ENCODE measurements around the gene ARRDC4.

ARRDC4 gene

DNA sequence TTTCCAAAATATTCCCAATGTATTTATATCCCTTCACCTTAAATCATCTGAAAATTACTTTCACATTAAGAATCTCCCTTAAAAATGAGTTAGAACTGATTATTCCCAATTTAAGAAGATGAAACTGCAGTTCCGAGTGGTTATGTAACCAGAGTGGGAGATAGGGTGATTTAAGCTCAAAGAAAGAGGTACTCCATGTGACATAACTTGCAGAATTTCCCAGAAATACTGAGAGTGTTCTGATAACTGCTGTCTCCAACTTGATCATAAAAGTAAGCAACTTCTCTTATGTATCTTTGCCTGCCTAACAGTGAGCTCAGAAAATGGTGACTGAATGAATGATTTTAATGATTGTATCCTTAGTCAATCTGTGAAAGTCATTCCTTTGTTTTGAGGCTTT lies 32.3 kb downstream of the ARRDC4 start:
- H3K9ac ChIP-seq (ENCODE audit: low read length) = no peak overlapping the region
- TF ChIP-seq EZH2phosphoT487 (conservative IDR thresholded peaks at IDR 0.05; ENCODE audit: low read length) = no peak
- TF ChIP-seq, protein P1, sequence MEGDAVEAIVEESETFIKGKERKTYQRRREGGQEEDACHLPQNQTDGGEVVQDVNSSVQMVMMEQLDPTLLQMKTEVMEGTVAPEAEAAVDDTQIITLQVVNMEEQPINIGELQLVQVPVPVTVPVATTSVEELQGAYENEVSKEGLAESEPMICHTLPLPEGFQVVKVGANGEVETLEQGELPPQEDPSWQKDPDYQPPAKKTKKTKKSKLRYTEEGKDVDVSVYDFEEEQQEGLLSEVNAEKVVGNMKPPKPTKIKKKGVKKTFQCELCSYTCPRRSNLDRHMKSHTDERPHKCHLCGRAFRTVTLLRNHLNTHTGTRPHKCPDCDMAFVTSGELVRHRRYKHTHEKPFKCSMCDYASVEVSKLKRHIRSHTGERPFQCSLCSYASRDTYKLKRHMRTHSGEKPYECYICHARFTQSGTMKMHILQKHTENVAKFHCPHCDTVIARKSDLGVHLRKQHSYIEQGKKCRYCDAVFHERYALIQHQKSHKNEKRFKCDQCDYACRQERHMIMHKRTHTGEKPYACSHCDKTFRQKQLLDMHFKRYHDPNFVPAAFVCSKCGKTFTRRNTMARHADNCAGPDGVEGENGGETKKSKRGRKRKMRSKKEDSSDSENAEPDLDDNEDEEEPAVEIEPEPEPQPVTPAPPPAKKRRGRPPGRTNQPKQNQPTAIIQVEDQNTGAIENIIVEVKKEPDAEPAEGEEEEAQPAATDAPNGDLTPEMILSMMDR (IDR thresholded peaks at IDR 0.05; ENCODE audit: insufficient read depth, low read length, poor library complexity, severe bottlenecking) = no peak

GRCh38 chr15:97993310-97993738 lies 32.8 kb downstream of the ARRDC4 start:
- no peak for TF ChIP-seq EZH2phosphoT487 (conservative IDR thresholded peaks at IDR 0.05; ENCODE audit: low read length)
- TF ChIP-seq, protein P1 (IDR thresholded peaks at IDR 0.05; ENCODE audit: insufficient read depth, low read length, poor library complexity, severe bottlenecking) = no peak

More for the DNA sequence above, 32.3 kb downstream of the ARRDC4 start:
- no peaks in the 10 kb centered on the region for H4K20me1 ChIP-seq (ENCODE audit: low read depth, low read length)
- no peak overlapping the region for H3K4me3 ChIP-seq (ENCODE audit: insufficient read depth, low read length, poor library complexity, severe bottlenecking)
- H3K27ac ChIP-seq (ENCODE audit: low read depth, low read length) = no peak overlapping the region
- no peak overlapping the region for H2AFZ ChIP-seq (ENCODE audit: low read depth, low read length, severe bottlenecking)
- no peaks in the 10 kb centered on the region for H3F3A ChIP-seq (ENCODE audit: insufficient read depth)
- no peaks in the 10 kb centered on the region for H3K27me3 ChIP-seq (ENCODE audit: low read length)
- H3K79me2 ChIP-seq (ENCODE audit: insufficient read depth, low read length) = no peaks in the 10 kb centered on the region
- H3K4me2 ChIP-seq (ENCODE audit: low read depth, low read length, poor library complexity, severe bottlenecking) = no peak overlapping the region
- no peaks in the 10 kb centered on the region for H3K9me3 ChIP-seq (ENCODE audit: insufficient read depth, low read length)
- H3K9me2 ChIP-seq (replicated peaks; ENCODE audit: insufficient read depth, low read length) = no peaks in the 10 kb centered on the region
- H3K36me3 ChIP-seq (ENCODE audit: low read length) = no peaks in the 10 kb centered on the region

DNA sequence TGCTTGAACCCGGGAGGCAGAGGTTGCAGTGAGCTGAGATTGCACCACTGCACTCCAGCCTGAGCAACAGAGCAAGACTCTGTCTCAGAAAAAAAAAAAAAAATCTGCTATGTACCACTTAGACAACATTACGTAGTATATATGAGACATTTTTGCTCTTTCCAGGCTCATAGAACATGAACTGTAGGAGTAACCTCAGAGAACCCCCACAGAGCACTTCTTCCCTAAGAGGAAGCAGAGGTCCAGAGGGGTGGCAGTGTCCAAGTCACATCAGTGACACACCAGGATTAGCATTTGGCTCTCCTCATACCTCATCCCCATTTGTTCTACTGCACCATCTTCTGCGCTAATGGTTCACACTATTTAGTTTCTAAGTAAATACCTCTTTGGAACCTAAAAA lies 33.7 kb downstream of the ARRDC4 start:
- no peak overlapping the region for H3K4me2 ChIP-seq (ENCODE audit: low read depth, low read length, poor library complexity, severe bottlenecking)
- H3K9me2 ChIP-seq (replicated peaks; ENCODE audit: insufficient read depth, low read length) = no peaks in the 10 kb centered on the region
- H3K79me2 ChIP-seq (ENCODE audit: insufficient read depth, low read length) = no peaks in the 10 kb centered on the region

More at GRCh38 chr15:97993310-97993738, 32.8 kb downstream of the ARRDC4 start:
- Histone ChIP-seq H3K36me3 (ENCODE audit: low read length) (no peaks in the 10 kb centered on the region), H3F3A (ENCODE audit: insufficient read depth) (no peaks in the 10 kb centered on the region), H3K79me2 (ENCODE audit: insufficient read depth, low read length) (no peaks in the 10 kb centered on the region), H3K9ac (ENCODE audit: low read length) (no peak overlapping the region), H2AFZ (ENCODE audit: low read depth, low read length, severe bottlenecking) (no peak overlapping the region), H3K27me3 (ENCODE audit: low read length) (no peaks in the 10 kb centered on the region), H3K4me3 (ENCODE audit: insufficient read depth, low read length, poor library complexity, severe bottlenecking) (no peak overlapping the region), H3K9me2 (replicated peaks; ENCODE audit: insufficient read depth, low read length) (no peaks in the 10 kb centered on the region), H3K4me2 (ENCODE audit: low read depth, low read length, poor library complexity, severe bottlenecking) (no peak overlapping the region), H4K20me1 (ENCODE audit: low read depth, low read length) (no peaks in the 10 kb centered on the region), H3K9me3 (ENCODE audit: insufficient read depth, low read length) (no peaks in the 10 kb centered on the region), H3K27ac (ENCODE audit: low read depth, low read length) (no peak overlapping the region)

More for the DNA sequence above, 33.7 kb downstream of the ARRDC4 start:
- H3K36me3 ChIP-seq (ENCODE audit: low read length) = no peaks in the 10 kb centered on the region
- no peaks in the 10 kb centered on the region for H3K9me3 ChIP-seq (ENCODE audit: insufficient read depth, low read length)
- H2AFZ ChIP-seq (ENCODE audit: low read depth, low read length, severe bottlenecking) = no peak overlapping the region
- no peak overlapping the region for H3K9ac ChIP-seq (ENCODE audit: low read length)
- TF ChIP-seq, protein P1 (IDR thresholded peaks at IDR 0.05; ENCODE audit: insufficient read depth, low read length, poor library complexity, severe bottlenecking) = no peak
- TF ChIP-seq EZH2phosphoT487 (conservative IDR thresholded peaks at IDR 0.05; ENCODE audit: low read length) = no peak
- no peaks in the 10 kb centered on the region for H4K20me1 ChIP-seq (ENCODE audit: low read depth, low read length)
- H3K27ac ChIP-seq (ENCODE audit: low read depth, low read length) = no peak overlapping the region
- no peaks in the 10 kb centered on the region for H3K27me3 ChIP-seq (ENCODE audit: low read length)
- H3K4me3 ChIP-seq (ENCODE audit: insufficient read depth, low read length, poor library complexity, severe bottlenecking) = no peak overlapping the region
- H3F3A ChIP-seq (ENCODE audit: insufficient read depth) = no peaks in the 10 kb centered on the region
